HUES48 (cell line): Measurements from ENCODE around the gene ABCG5.

ENCODE experiments used
- H3K27ac ChIP-seq: one replicate; pipeline ENCODE4 v1.7.0; 2013; ENCODE audit warnings: low read depth, low read length, inconsistent platforms
- H3K27me3 ChIP-seq: 2 replicates; pipeline ENCODE4 v1.6.1; 2013; ENCODE audit warnings: mild to moderate bottlenecking, low read length; ENCODE audit not compliant: control insufficient read depth, insufficient read depth
- H3K36me3 ChIP-seq: 2 replicates; pipeline ENCODE4 v1.6.1; 2013; ENCODE audit warnings: low read length; ENCODE audit not compliant: control insufficient read depth, insufficient read depth
- H3K4me1 ChIP-seq: 2 replicates; pipeline ENCODE4 v1.6.1; 2013; ENCODE audit warnings: mild to moderate bottlenecking, low read length; ENCODE audit not compliant: control insufficient read depth, insufficient read depth
- H3K4me3 ChIP-seq: 2 replicates; pipeline ENCODE4 v1.5.1; 2013; ENCODE audit warnings: mild to moderate bottlenecking, low read depth, low read length
- H3K9ac ChIP-seq: 2 replicates; pipeline ENCODE4 v1.6.1; 2013; ENCODE audit warnings: mild to moderate bottlenecking, low read depth, low read length, moderate library complexity
- H3K9me3 ChIP-seq: 2 replicates; pipeline ENCODE4 v1.6.1; 2013; ENCODE audit warnings: low read length; ENCODE audit not compliant: control insufficient read depth, insufficient read depth

ABCG5 gene

DNA sequence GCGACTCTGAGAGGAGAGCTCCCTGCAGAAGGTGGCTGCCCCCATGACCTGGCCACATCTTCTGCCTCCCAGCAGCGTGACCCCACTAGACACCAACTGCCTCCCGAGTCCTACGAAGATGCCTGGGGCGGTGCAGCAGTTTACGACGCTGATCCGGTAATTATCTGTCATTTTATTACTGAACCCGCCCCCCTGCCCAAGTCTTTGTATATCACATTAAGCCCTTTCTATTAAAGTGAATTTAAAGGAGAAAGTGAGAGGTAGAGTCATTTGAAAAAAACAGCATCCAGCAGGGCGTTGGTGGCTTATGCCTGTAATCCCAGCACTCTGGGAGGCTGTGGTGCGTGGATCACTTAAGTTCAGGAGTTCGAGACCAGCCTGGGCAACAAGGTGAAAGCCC lies 33.5 kb upstream of the ABCG5 start:
- Histone ChIP-seq H3K36me3 (no peaks in the 10 kb centered on the region), H3K9me3 (no peaks in the 10 kb centered on the region), H3K4me1 (no peaks in the 10 kb centered on the region), H3K9ac (no peak overlapping the region), H3K27ac (no peak overlapping the region), H3K27me3 (peaks cover 6% of the 10 kb centered on the region; the same call in 1 of the 2 replicates), H3K4me3 (no peak overlapping the region)

DNA sequence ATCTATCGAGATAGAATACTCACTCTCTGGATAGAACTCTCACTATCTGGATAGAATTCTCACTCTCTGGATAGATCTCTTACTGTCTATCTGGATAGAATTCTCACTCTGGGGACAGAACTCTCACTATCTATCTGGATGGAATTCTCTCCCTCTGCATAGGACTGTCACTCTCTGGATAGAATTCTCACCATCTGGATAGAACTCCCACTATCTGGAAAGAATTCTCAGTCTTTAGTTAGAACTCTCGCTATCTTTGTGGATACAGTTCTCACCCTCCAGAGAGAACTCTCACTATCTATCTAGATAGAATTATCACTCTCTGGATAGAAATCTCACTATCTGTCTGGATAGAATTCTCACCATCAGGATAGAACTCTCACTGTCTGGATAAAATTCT lies 16.7 kb upstream of the ABCG5 start:
- Histone ChIP-seq H3K27me3 (peaks cover 6% of the 10 kb centered on the region; the same call in 1 of the 2 replicates), H3K9me3 (no peaks in the 10 kb centered on the region), H3K4me3 (no peak overlapping the region), H3K36me3 (no peaks in the 10 kb centered on the region), H3K4me1 (no peaks in the 10 kb centered on the region), H3K9ac (no peak overlapping the region), H3K27ac (no peak overlapping the region)

DNA sequence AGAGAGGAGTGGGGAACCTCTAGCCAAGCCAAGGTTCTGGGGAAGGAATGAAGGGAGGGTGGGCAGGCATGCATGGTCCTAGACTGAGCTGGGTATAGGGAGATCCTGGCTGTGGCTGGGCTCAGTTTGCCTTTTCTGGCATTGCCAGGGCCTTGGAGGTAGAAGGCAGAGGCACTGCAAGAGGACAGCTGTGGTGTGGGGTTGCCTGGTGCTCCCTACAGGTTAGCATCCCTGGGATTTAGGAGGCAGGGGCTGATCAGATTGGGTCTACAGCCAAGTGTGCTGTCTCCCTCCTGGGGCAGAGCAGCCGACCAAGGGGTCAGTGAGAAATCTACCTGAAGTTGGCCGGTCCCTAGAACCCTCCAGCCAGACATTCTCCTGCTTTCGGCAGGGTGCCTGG lies 16.0 kb upstream of the ABCG5 start:
- no peak overlapping the region for H3K27ac ChIP-seq
- no peaks in the 10 kb centered on the region for H3K4me1 ChIP-seq

DNA sequence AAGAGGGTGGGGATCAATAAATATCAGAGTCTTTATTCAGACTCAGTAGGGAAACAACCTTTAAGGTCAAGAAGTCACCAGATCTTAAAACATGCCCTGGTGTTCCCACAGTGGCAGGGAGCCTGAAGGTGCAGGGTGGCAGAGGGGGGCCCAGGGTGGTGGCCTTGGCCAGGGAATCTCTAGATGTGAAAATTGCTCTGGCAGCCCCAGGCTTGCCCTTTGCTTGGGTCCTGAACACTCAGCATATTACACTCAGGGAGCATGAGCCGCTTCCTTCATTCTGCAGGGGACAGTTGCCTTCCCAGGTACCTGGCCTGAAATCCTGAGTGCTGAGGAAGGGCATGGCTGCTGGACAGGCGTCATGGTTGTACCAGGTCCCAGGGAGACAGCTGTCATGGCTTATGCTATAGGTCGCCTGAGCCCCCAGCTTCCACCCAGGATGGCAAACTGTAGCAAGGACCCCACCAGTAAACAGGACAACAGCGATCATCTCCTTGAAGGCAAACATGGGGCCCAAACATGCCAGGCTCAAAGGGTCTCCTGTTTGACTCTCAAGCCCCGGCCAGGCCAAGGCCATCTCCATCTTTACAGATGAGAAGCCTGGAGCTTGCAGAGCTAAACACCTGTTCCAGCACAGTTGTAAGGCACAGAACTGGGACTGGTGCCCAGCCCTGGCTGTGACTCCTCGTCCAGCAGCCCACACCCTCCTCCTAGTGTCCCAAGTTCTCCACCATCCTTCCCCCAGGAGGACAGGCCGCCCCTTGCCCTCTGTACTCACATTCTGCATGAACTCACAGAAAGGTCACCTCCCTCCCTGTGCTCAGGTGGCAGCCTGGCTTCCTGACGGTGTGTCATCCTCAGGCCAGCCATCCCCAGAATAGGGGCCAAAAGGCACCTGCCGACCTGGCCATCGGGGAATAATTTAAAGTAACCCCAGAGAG lies 14.8 kb upstream of the ABCG5 start:
- H3K27me3 ChIP-seq, result peaks cover 1% of the 10 kb centered on the region; the same call in 1 of the 2 replicates
- H3K9ac ChIP-seq, result no peak overlapping the region
- no peak overlapping the region for H3K4me3 ChIP-seq
- no peaks in the 10 kb centered on the region for H3K36me3 ChIP-seq
- H3K27ac ChIP-seq, result no peak overlapping the region
- no peaks in the 10 kb centered on the region for H3K9me3 ChIP-seq
- no peaks in the 10 kb centered on the region for H3K4me1 ChIP-seq

More for the DNA sequence above, 16.0 kb upstream of the ABCG5 start:
- Histone ChIP-seq H3K27me3 (peaks cover 6% of the 10 kb centered on the region; the same call in 1 of the 2 replicates), H3K4me3 (no peak overlapping the region), H3K9me3 (no peaks in the 10 kb centered on the region), H3K9ac (no peak overlapping the region), H3K36me3 (no peaks in the 10 kb centered on the region)

DNA sequence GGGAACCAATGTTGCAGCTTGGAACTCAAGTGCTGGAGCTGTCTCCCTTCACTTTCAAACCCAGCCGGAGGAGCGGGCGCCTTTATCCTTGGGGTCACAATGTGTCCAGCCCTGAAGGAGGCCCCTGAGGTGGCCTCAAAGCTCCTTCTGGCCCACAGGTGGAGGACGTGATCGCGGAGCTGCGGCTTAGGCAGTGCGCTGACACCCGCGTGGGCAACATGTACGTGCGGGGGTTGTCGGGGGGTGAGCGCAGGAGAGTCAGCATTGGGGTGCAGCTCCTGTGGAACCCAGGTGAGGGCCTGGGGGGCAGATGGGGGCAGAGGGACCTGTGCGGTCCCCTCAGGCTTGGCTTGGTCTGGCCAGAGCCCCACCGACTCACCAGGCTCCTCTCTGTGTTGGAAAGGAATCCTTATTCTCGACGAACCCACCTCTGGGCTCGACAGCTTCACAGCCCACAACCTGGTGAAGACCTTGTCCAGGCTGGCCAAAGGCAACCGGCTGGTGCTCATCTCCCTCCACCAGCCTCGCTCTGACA lies 13.6 kb upstream of the ABCG5 start:
- Histone ChIP-seq H3K27me3 (no peaks in the 10 kb centered on the region), H3K9ac (no peak overlapping the region), H3K9me3 (no peaks in the 10 kb centered on the region), H3K4me3 (no peak overlapping the region), H3K27ac (no peak overlapping the region), H3K4me1 (no peaks in the 10 kb centered on the region), H3K36me3 (no peaks in the 10 kb centered on the region)

DNA sequence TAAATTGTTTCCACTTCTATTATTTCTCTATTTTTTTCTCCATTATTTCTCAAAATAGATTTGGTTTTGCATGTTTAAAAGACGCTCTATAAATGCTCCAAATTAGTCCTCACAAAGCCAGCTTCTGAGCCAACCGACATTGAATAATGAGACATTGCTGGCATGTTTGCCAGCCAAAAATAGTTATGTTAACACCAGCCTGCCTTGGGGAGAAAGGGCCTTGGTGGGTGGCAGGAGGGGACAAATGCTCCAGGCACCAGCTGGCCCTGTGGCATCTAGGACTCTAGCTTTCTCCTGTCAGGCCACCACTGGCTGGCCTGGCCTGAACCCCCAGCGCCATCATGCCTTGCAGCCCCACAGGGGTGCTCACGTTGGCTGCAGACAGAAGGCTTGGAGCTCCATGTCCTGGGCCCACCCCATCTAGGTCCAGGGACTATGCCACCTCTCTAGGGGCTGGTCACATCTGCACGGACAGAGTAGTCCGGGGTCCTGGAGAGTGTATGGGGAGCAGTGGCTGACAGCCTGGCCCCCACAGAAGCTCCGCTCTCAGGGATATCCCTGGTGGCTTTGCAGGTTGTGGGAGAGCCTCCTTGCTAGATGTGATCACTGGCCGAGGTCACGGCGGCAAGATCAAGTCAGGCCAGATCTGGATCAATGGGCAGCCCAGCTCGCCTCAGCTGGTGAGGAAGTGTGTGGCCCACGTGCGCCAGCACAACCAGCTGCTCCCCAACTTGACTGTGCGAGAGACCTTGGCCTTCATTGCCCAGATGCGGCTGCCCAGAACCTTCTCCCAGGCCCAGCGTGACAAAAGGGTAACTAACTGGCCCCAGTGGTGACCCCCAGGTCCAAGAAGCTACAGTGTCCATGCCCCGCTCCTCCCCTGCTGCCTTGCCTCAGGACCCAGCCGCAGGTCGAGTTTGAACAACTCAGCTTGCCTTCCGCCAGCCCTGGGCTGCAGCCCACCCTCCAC lies 12.7 kb upstream of the ABCG5 start:
- Histone ChIP-seq H3K27ac (no peak overlapping the region), H3K36me3 (no peaks in the 10 kb centered on the region), H3K27me3 (no peaks in the 10 kb centered on the region), H3K4me3 (no peak overlapping the region), H3K4me1 (no peaks in the 10 kb centered on the region), H3K9ac (no peak overlapping the region), H3K9me3 (no peaks in the 10 kb centered on the region)

DNA sequence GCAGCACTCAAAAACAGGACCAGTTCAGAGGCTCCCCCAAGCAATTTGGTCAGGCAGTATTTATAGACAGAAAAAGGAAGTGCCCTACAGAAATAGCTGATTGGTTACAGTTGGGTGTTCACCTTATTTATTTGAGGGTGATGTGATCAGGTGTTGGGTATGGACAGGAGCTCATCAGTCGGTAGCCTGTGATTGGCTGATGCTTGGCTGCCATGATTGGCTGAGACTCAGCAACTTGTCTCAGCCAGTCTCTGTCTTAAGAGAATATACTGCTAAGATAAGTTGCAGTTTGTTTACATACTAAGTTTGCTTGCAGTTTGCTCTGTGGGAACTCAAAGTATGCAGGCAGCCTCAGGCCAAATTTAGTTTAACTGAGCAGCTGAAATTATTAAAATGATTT lies 9.6 kb upstream of the ABCG5 start:
- no peak overlapping the region for H3K27ac ChIP-seq
- H3K9ac ChIP-seq, result no peak overlapping the region
- no peaks in the 10 kb centered on the region for H3K4me1 ChIP-seq
- no peak overlapping the region for H3K4me3 ChIP-seq
- no peaks in the 10 kb centered on the region for H3K36me3 ChIP-seq
- H3K9me3 ChIP-seq, result no peaks in the 10 kb centered on the region
- no peaks in the 10 kb centered on the region for H3K27me3 ChIP-seq

DNA sequence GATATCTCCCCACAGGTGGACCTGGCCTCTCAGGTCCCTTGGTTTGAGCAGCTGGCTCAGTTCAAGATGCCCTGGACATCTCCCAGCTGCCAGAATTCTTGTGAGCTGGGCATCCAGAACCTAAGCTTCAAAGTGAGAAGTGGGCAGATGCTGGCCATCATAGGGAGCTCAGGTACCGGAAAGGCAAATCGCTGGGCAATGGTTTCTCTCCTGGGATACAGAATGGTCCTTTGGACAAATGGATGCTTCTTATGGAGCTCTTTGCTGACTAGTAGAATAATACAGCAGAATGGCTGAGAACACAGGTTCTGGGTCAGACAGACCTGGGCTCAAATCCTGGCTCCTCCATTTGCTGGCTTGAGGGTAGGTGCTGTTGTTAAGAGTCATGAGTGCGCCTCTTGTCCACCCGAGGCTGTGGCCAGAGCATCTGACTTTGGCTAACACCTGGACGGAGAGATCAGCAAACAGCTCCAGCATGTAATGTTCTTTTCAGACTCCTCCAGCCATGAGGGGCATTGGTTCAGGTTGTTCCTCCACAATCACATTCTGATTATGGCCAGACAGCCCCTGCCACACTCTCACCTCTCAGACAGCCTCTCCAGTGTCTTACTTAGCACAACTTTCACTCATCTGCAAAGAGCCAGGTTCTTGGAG lies 7.6 kb upstream of the ABCG5 start:
- no peaks in the 10 kb centered on the region for H3K4me1 ChIP-seq
- H3K9me3 ChIP-seq, result no peaks in the 10 kb centered on the region
- no peak overlapping the region for H3K9ac ChIP-seq
- H3K27ac ChIP-seq, result no peak overlapping the region
- no peaks in the 10 kb centered on the region for H3K27me3 ChIP-seq
- H3K4me3 ChIP-seq, result no peak overlapping the region
- H3K36me3 ChIP-seq, result no peaks in the 10 kb centered on the region

DNA sequence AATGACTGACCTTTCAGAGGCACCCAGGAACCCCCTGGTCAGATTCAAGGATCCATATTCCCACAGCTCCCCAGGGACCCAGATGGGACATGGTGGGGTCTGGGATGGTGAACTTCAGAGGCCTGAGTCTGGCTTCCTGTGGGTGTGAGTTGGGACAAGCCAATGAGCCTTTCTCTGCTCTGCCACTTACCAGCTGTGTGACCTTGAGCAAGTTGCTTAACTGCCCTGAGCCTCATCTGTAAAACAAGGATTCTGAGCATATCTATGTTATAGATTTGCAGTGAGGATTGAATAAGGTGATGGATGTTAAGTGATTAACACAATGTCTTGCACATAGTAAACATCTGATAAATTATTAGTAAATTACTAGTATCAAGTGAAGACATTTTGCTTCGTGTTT lies 6.5 kb upstream of the ABCG5 start:
- Histone ChIP-seq H3K27ac (no peak overlapping the region), H3K27me3 (no peaks in the 10 kb centered on the region), H3K9ac (no peak overlapping the region), H3K4me1 (no peaks in the 10 kb centered on the region), H3K4me3 (no peak overlapping the region), H3K36me3 (no peaks in the 10 kb centered on the region), H3K9me3 (no peaks in the 10 kb centered on the region)

DNA sequence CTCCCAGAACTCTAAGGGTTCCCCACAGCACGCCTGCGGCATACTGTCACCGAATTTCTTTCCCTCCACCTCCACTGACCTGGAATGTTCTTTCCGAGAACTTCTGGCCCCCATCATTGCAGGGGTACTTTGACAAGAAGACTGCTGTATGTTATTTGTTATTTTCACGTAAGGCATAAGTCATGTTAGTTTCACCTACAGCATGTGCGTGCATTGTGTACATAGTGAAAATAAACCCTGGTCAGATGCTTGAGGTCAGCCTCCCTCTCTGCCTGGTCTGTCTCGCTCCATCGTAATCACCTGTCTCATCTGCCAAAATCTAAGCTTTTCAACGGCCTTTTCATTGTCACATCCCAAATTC lies 4.2 kb upstream of the ABCG5 start:
- H3K4me3 ChIP-seq, result no peak overlapping the region
- H3K9ac ChIP-seq, result no peak overlapping the region
- H3K4me1 ChIP-seq, result no peaks in the 10 kb centered on the region
- no peaks in the 10 kb centered on the region for H3K9me3 ChIP-seq
- H3K36me3 ChIP-seq, result no peaks in the 10 kb centered on the region
- H3K27ac ChIP-seq, result no peak overlapping the region
- H3K27me3 ChIP-seq, result no peaks in the 10 kb centered on the region
